Activated T-cell treated with anti-CD3 and anti-CD28 coated beads, Interleukin-2, amount 50 U/mL, for 48 hours (primary cell): ENCODE results near the gene ZNHIT1.
"Not testable (repeated sequence)": the region's sequence is repeated elsewhere in the genome, so short reads cannot be mapped to it uniquely, and the experiment has no call there.

Source experiments
- DNase-seq, 2 experiments: peaks; one replicate each; pipeline ENCODE4 v3.0.0-alpha.2; 2020

ZNHIT1 gene

GRCh38 chr7:101243646-101244374, 25.8 kb downstream of the ZNHIT1 start:
- DNase-seq: no peak

- peak; percentile 96 to 97 for DNase-seq
Observed at GRCh38 chr7:101244375-101245146, 26.6 kb downstream of the ZNHIT1 start, which contains the start of gene FIS1. Gene FIS1 (minus strand): TSS chr7:101245081. CDS start chr7:101245004, 77 bp downstream.

- DNase-seq: no peak
Observed at GRCh38 chr7:101245147-101245668, 27.2 kb downstream of the ZNHIT1 start.

- DNase-seq: no peak
Observed at GRCh38 chr7:101248276-101248675, 30.3 kb downstream of the ZNHIT1 start.

- no peak for DNase-seq
Observed at GRCh38 chr7:101250324-101250723, 32.4 kb downstream of the ZNHIT1 start.

GRCh38 chr7:101251871-101252659, 34.1 kb downstream of the ZNHIT1 start:
- DNase-seq: peak; percentile 99

GRCh38 chr7:101253199-101253598, 35.2 kb downstream of the ZNHIT1 start:
- not testable (repeated sequence) for DNase-seq

- no peak for DNase-seq
Observed at GRCh38 chr7:101255796-101256195, 37.8 kb downstream of the ZNHIT1 start.

GRCh38 chr7:101258243-101258731, 40.3 kb downstream of the ZNHIT1 start:
- no peak for DNase-seq

- DNase-seq: not testable (repeated sequence)
Observed at GRCh38 chr7:101264102-101264706, 46.2 kb downstream of the ZNHIT1 start.

- DNase-seq: no peak
Observed at GRCh38 chr7:101265622-101266516, 47.9 kb downstream of the ZNHIT1 start.

GRCh38 chr7:101269664-101270063, 51.7 kb downstream of the ZNHIT1 start:
- DNase-seq: no peak

GRCh38 chr7:101271021-101271420, 53.1 kb downstream of the ZNHIT1 start:
- DNase-seq: no peak

GRCh38 chr7:101273206-101273605, 55.2 kb downstream of the ZNHIT1 start:
- DNase-seq: no peak
